Stimulated activated CD8-positive, alpha-beta memory T cell treated with anti-CD3 and anti-CD28 coated beads, Interleukin-12 subunit alpha, Interleukin-12 subunit beta, amount 100 ng/mL, for 24 hours (primary cell): ENCODE results near the gene HINT1.
"Not testable (repeated sequence)": the region's sequence is repeated elsewhere in the genome, so short reads cannot be mapped to it uniquely, and the experiment has no call there.

Experiments used
- DNase-seq: peaks from one replicate; pipeline ENCODE4 v3.0.0-alpha.2; 2020; ENCODE audit errors: extremely low read depth

HINT1 gene

GRCh38 chr5:131165119-131165727 is at the start of gene HINT1:
HINT1 (minus strand) TSS chr5:131165256; CDS start chr5:131165205, 51 bp downstream.
- DNase-seq: peak; percentile 89

DNA sequence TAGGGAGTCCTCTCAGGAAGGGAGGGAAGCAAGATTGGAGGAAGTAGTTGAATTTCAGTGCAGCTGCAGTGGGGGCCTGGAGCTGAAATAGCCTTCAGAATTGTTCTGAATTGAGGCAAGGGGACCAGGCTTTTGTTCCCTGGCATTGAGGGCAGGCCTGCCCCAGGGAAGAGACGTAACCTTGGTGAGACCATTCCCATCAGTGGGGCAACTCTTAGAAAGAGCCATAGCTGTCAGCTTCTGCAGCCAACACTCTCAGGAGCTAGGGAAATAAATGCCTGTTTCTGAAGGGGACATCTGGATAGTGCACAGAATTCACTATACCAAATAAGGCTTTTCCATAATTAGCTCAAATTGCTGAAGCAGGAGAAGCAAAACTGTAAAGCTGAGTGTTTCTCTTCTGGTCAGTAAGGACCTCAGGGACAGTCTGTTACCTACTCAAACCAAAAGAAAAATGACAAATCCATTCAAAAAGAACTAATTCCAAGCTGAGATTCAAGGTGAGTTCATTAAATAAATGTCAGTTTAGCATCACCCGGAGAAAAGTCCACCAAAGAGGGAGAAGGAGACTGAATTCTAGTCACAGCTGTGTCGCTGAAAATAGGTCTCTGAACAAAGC is 49.7 kb upstream of the HINT1 start:
- no peak for DNase-seq

DNA sequence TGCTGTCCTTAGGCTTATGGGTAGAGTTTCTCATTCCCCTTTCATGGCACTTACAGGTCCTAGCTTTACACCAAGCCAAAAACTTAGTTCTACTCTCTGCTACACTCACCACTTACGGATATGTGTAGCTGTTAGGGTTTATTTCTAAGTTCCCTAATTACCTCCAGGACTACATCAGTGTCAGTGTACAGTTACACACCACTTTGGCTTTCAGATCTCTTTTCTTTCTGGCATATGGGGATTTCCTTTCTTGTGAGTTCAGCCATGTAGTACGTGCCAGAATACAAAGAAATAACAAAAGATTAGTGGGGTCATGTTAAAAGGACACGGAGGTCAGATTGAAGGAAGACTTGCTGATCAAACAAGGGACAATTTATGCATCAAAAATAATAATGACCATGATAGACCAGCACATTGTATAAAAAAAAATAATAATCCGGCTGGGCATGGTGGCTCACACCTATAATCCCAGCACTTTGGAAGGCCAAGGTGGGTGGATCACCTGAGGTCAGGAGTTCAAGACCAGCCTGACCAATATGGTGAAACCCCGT is 47.5 kb upstream of the HINT1 start:
- no peak for DNase-seq

GRCh38 chr5:131211669-131212068 is 46.6 kb upstream of the HINT1 start:
- no peak for DNase-seq

GRCh38 chr5:131210151-131210510 is 45.1 kb upstream of the HINT1 start:
- DNase-seq: no peak

GRCh38 chr5:131209506-131210150 is 44.6 kb upstream of the HINT1 start:
- no peak for DNase-seq

- no peak for DNase-seq
These were observed 44.1 kb upstream of the HINT1 start for GRCh38 chr5:131209175-131209505.

GRCh38 chr5:131206772-131207171 is 41.7 kb upstream of the HINT1 start:
- no peak for DNase-seq

GRCh38 chr5:131206061-131206460 is 41.0 kb upstream of the HINT1 start:
- DNase-seq: no peak

GRCh38 chr5:131204964-131205363 is 39.9 kb upstream of the HINT1 start:
- no peak for DNase-seq

- DNase-seq: no peak
These were observed 35.5 kb upstream of the HINT1 start for GRCh38 chr5:131200560-131200959.

- DNase-seq: no peak
These were observed 33.6 kb upstream of the HINT1 start for GRCh38 chr5:131198625-131199024.

- no peak for DNase-seq
These were observed 31.3 kb upstream of the HINT1 start for GRCh38 chr5:131196331-131196730.

DNA sequence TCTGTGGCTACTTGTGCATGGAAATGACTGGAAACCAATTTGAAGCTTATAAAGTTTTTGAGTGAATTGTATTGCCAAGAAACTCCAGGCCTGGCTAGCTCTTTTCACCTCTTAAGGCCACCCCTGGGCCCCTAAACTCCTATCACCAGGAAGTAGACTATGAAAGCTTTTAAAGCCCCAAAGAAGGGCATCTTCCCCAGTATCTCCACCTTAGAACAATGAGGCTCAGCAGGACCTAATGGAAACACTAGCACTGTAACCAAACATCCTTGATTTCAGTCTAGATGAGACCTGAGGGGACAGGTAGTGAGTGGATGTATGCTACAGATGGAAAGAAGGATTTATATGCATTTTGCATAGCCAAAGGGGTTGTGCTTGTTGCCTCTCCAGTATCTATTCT is 30.6 kb upstream of the HINT1 start:
- no peak for DNase-seq

- DNase-seq: no peak
These were observed 29.7 kb upstream of the HINT1 start for GRCh38 chr5:131194725-131195124.

DNA sequence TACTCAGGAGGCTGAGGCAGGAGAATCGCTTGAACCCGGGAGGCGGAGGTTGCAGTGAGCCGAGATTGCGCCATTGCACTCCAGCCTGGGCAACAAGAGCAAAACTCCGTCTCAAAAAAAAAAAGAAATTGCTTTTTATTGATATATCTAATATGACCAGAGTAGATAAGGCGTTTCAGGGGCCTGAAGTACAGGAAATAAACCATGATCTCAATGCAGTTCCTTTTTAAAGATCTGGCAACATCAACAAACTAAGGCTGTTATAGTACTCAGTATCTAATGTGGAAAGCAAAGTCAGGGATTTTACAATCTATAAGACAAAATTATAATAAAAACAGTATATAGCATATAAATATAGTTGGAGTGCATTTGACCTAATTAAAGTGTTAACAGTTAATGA is 28.8 kb upstream of the HINT1 start:
- DNase-seq: not testable (repeated sequence)

DNA sequence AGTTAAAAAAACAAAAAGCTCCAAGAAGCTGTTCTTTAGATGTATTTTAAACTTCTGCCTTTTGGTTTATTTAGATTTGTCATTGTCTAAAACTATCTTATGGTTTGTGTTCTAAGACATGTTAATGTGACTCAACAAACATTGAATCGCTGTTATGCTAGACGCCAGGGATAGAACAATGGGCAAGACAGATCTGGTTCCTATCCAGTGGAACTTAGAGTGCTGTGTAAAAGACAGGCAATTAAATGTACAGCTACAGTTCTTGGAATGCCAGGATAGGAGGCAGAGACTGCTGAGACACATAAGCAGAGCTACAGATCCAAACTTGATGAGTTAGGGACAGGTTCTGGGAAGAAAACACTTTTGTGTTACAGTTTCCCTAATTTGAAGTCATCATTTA is 28.1 kb upstream of the HINT1 start:
- DNase-seq: no peak

DNA sequence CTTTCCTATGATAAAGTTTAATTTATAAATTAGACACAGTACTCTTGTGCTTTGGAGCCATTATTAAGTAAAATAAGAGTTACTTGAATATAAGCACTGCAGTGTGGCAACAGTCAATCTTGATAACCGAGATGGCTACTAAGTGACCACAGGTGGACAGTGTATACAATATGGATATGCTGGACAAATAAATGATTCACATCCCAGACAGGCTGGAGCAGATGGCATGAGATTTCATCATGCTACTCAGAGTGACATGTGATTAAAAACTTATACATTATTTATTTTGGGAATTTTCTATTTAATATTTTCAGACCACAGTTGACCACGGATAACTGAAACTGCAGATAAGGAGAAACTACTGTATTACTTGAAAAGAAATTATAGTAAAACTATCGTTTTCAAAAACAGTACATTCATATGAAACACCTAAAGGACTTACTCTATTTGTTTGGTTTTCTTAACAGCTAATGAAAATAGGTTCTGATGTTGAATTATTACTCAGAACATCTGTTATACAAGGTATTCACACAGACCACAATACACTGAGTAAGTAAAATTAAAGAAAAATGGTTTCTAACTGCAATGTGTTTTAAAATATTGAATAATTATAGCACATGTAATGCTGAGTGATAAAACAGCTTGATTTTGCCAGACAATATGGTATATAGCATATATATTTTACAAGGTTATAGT is 21.7 kb upstream of the HINT1 start:
- DNase-seq: no peak

- DNase-seq: no peak
These were observed 20.6 kb upstream of the HINT1 start for GRCh38 chr5:131185523-131186104.

DNA sequence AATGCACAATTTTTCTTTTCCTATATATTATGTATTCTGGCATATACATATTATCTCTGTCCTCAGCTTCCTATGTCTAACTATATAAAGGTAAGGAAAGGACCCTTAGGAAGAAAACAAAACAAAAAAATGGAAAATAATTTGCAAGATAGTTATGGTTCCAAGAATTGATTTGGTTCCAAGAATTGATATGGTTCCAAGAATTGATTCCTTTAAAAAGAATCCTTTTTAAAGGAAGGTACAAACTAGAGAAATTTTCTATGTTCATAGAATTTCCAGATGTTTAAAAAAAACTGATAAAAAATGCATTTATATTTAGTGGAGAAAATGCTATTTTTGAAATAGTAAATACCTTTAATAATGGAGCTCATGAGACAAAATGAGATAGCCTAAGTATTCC is 17.8 kb upstream of the HINT1 start:
- no peak for DNase-seq

GRCh38 chr5:131180407-131180806 is 15.4 kb upstream of the HINT1 start:
- DNase-seq: no peak

DNA sequence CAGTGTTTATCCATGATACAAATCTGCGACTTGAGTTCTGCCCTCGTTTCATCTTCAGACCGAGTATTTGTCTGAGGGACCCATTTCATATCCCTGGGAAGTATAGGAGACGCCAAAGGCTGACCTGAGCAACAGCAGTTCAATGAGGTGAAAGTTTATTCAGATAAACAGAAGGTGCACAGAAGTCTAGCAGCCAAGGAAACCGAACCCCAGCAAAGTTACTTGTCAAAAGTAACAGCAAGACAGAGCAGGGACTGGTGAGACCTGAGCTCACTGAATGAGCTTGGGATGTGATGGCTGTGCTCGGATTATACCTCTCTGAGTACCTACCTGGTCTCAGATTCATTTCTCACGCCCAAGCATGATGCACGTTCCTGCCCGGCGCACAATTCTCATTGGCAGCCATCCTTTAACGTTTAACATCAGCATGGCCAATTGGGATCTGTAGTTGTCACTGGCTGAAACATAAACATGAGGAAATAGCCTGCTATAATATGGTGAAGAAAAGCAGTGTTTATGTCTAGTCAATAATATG is 6.3 kb upstream of the HINT1 start:
- no peak for DNase-seq
